HG03457 (cell line): ENCODE results near the gene OOSP3.
"Not testable (repeated sequence)": the region's sequence is repeated elsewhere in the genome, so short reads cannot be mapped to it uniquely, and the experiment has no call there.

ENCODE experiments used
- ATAC-seq: cut with Tn5 transposase; IDR thresholded peaks from one replicate; pipeline ENCODE4 v1.9.1; 2021; ENCODE audit warnings: moderate number of reproducible peaks; ENCODE audit not compliant: unreplicated experiment

Gene OOSP3

GRCh38 chr11:59875856-59876519, 2.6 kb upstream of the OOSP3 start:
- ATAC-seq, result no peak

DNA sequence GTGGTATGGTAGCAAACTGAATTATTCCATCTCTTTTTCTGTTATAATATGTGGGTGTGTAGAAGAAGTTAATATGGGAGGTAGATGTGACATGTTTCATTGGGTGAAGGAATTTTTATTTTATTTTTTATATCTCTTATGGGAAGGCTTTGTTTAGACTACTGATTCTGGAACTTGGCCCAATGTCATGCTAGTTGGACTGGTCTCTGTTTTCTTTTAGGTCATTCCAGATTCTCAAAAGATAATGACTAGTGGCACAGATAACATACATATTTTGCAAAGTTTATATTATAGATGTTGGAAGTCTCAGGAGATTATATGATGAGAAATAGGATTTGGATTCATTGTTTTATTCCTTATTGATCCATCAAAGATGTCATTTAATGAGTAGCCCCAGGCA, 1.3 kb upstream of the OOSP3 start:
- ATAC-seq, result no peak

DNA sequence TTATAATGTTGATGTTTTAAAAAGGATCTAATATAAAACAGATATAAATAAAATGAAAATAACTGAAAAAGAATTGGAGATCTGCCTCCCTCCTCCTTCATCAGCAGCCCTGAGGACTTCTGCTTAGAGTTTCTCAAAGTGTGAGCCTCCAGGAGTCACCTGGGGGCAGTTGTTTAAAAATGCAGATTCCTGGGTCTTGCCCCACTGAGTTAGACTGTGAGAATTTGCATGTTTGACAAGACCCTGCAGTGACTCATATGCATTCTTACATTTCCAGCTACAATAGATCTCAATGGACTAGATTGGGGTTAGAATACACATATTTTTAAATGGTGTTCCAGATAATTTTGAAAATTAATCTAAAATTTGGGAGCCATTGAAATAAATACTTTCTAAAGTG, 798 bp upstream of the OOSP3 start:
- ATAC-seq, result no peak

DNA sequence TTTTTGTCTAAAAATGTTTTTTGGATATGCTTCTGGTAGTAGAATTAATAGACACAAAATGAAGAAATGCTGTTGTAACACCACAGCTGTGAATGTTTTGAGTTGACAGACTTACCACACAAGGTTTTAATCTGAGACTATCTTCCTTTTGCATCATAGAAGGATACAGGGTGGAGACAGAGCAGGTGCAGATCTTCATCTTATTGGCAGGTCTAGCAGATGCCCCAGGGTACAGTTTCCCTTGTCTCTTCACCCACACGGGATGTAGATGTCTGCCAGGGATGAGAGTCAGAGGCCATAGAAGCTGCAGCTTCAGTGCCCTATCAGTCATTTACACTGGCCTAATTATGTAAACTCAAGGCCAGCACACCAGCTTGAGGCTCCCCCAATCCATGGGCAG, 985 bp downstream of the OOSP3 start:
- ATAC-seq, result no peak

DNA sequence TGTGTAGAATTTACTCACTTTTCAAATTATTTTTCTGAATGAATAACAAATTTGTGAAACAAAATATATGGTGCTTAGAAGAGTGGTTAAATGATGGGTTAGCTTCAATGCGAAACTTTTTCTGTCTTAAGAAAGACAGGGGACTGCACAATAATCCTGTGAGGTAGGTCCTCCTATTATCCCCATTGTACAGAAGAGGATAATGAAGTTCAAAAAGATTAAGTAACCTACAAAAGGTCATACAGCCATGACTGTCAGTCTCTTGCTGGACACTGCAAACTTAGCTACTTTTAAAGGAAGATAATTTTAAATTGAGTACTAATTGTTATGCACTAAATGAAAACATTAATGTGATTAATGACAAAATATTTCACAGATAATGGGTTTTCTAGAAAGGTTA, 5.0 kb downstream of the OOSP3 start:
- ATAC-seq, result no peak

- not testable (repeated sequence) for ATAC-seq
These were observed 8.6 kb downstream of the OOSP3 start for GRCh38 chr11:59887156-59887555.

DNA sequence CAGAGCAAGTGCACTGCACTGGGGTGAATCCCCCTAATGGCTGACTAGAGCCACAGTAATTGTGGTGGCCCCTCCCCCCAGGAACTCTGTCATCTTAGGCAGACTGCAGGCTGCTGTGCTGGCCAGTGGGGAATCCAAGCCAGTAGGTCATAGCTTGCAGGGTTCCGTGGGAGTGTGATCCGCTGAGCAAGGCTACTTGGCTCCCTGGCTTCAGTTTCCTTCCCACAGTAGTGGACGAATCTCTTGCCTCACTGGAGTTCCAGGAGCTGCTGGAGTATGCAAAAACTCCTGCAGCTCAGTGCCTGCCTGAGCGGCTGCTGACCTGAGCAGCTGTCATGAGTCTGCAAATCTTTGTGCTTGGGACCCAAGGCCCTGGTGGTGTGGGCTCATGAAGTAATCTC, 13.2 kb downstream of the OOSP3 start:
- no peak for ATAC-seq

DNA sequence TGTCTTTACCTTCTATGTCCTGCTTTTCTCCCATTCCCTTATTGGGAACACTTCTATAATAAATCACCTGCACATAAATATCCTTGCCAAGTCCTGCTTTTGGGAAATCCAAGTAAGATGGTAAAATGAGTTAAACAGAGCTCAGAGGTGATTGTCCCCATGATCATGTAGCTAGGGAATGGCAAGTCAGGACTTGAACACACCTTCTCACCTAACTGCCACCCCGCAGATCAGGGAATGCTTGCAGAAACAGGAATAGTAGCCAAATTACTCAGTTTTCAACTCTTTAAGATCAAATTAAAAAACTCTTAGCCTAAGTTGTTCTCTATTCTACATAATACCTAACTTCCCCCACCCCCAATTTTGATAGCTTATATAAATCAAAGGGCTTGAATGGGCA, 16.0 kb downstream of the OOSP3 start:
- no peak for ATAC-seq

GRCh38 chr11:59898046-59898445, 19.5 kb downstream of the OOSP3 start:
- no peak for ATAC-seq

GRCh38 chr11:59898650-59899049, 20.1 kb downstream of the OOSP3 start:
- ATAC-seq, result no peak

- no peak for ATAC-seq
These were observed 20.9 kb downstream of the OOSP3 start for GRCh38 chr11:59899532-59899931.

- no peak for ATAC-seq
These were observed 22.0 kb downstream of the OOSP3 start for GRCh38 chr11:59900366-59901126.

DNA sequence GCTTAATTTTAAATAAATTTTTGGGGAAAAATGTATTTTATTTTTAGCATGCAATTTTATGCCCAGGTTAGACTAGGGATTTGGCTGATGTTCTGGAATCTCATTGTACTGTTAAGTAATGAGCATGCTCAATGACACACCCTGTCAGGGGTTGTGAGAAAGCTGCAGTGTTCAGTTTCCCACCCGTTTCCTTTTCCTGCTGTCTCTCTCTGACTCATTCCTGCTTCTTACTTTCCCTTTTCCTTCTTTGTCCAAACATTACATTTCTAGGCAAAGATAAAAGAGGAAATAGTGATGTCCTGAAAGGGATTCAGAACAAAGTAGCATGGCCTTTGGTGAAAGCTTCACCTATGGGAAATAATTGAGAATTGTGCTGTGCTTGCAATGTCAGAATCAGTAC, 22.7 kb downstream of the OOSP3 start:
- no peak for ATAC-seq

- ATAC-seq, result not testable (repeated sequence)
These were observed 25.0 kb downstream of the OOSP3 start for GRCh38 chr11:59903569-59903968.

DNA sequence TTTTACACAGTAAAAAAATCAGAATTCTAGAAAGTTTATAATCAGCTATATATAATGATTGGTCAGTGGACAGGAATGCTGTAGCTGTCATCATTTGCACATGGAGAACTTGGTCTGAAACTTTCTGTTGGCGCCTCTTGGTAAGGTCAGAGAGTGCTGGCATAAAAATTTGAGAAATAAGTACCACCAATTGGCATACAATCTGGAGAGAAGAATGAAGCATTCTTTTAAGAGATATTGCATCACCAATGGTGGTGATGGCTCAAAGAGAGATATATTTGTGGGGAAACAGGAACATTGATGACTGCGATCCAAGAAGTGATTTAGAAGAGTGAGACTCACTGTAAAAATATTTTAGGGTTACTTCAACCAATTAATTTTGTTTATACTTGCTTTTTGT, 39.9 kb downstream of the OOSP3 start:
- ATAC-seq, result no peak

- no peak for ATAC-seq
These were observed 40.5 kb downstream of the OOSP3 start for GRCh38 chr11:59918987-59919589.

DNA sequence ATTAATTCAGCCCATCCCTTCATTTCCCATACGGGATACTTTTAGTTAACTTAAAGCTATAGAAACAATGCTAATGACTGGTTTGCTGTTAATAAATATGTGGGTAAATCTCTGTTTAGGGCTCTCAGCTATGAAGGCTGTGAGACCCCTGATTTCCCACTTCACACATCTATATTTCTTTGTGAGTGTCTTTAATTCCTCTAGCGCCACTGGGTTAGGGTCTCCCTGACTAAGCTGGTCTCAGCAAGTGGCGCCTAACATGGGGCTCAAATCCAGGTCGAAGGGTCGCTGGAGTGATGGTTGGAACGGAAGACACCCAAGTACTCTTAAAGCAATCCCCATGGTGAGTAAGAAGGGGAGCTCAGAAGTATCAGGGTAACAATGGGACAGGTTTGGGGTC, 45.2 kb downstream of the OOSP3 start:
- ATAC-seq, result no peak

DNA sequence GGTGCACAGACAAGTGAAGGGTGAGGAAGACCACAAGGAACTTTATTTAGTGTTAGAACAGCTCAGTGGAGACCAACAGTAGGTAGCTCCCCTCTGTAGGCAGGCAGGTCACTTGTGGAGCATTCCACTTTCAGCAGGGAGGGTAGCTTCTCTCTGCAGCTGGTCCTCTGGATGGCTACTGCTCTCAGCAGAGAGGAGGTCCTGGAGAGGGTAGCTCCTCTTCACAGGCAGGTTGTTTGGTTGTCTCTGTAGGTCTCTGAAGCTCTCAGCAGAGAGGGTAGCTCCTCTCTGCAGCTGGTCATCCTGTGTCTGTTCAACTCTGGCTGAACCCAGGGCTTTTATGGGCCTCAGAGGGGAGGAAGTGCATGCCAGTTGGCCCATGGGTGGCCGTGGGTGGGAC, 53.1 kb downstream of the OOSP3 start:
- ATAC-seq, result no peak

DNA sequence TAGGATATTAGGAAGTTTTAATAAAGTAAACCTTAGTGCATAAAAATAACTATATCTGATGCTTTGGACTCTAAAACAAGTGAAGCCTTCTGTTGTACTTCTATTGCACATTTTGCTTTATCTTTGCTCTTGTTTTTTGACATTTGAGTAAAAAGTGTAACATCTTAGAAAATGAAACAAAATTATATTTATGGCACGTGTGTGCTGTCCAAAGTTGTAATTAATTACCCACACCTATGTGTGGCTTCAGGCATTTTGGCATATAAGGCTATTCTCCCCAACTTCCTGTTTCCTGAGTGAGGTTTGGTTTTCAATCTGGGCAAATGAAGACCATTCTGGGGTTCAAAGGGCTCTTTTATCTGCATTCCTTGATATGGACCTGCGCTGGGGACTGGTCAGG, 59.5 kb downstream of the OOSP3 start, which contains the start of gene OOSP1:
Gene OOSP1 (plus strand): TSS at position 301 of the 400 bp plus-strand sequence. CDS start 23 bp downstream, at position 324.
- ATAC-seq, result no peak

GRCh38 chr11:59938718-59939117, 60.1 kb downstream of the OOSP3 start:
- no peak for ATAC-seq

DNA sequence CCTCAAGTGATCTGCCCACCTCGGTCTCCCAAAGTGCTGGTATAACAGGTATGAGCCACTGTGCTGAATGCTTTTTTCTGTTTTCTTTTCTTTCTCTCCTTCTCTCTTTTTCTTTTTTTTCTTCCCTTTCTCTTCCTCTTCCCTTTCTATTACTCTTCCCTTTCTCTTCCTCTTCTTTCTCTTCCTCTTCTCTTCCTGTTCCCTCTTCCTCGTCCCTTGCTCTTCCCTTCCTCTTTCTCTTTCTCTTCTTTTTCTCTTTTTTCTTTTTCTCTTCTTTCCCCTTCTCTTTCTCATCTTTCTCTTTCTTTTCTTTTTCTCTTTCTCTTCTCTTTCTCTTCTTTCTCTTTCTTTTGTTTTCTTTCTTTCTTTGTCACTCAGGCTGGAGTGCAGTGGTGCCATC, 60.9 kb downstream of the OOSP3 start:
- no peak for ATAC-seq

DNA sequence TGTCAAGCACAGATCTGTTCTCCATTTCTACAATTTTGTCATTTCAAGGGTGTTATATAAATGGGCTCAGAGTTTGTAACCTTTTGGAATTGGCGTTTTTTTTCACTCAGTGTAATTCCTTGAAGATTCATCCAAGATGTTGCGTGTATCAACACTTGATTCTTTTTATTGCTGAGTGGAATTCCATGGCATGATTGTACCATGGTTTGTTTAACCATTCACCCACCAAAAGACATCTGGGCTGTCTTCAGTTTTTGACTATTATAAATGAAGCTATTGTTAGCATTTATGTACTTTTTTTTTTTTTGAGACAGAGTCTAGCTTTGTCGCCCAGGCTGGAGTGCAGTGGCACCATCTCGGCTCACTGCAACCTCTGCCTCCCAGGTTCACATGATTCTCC, 62.5 kb downstream of the OOSP3 start:
- ATAC-seq, result no peak
